GM12891 (cell line): ENCODE data around the gene GPR180.

Source experiments
- DNase-seq: peaks from one replicate; pipeline ENCODE4 v3.0.0; 2011; ENCODE audit warnings: low spot score; ENCODE audit not compliant: insufficient read length
- FAIRE-seq: peaks from 2 replicates; lab custom pipeline; 2011; peaks lifted over from hg19 to GRCh38; lab: Jason Lieb, UNC
- PAX5 ChIP-seq: IDR thresholded peaks from 2 replicates; pipeline ENCODE4 v1.6.1; 2011; ENCODE audit warnings: low read length, moderate library complexity, mild to moderate bottlenecking; ENCODE audit not compliant: insufficient read depth, severe bottlenecking
- POLR2A ChIP-seq: IDR thresholded peaks from 2 replicates; pipeline ENCODE4 v1.6.1; 2011; ENCODE audit warnings: low read depth, low read length, control low read depth
- POLR2AphosphoS5 ChIP-seq: IDR thresholded peaks from 2 replicates; pipeline ENCODE4 v1.6.1; 2011; ENCODE audit warnings: low read depth, low read length, control low read depth
- POU2F2 ChIP-seq: IDR thresholded peaks from 2 replicates; pipeline ENCODE4 v1.6.1; 2011; ENCODE audit warnings: low read depth, mild to moderate bottlenecking, control low read depth, low read length, moderate library complexity
- SPI1 ChIP-seq: IDR thresholded peaks from 2 replicates; pipeline ENCODE4 v1.6.1; 2011; ENCODE audit warnings: low read depth, low read length, control low read depth
- TAF1 ChIP-seq: IDR thresholded peaks from 2 replicates; pipeline ENCODE4 v1.6.1; 2011; ENCODE audit warnings: low read depth, low read length, control low read depth

GPR180 gene

GRCh38 chr13:94662274-94662945 lies 60.8 kb downstream of the GPR180 start:
- DNase-seq (no peak), FAIRE-seq (no peak)
- TF ChIP-seq PAX5 = no peak
- no peak for TF ChIP-seq TAF1
- no peak for TF ChIP-seq POU2F2
- no peak for TF ChIP-seq POLR2A
- TF ChIP-seq SPI1 = no peak
- TF ChIP-seq POLR2AphosphoS5 = no peak

- TF ChIP-seq POLR2A = no peak
- TF ChIP-seq PAX5 = no peak
- no peak for TF ChIP-seq POU2F2
- no peak for TF ChIP-seq POLR2AphosphoS5
- TF ChIP-seq SPI1 = no peak
- no peak for TF ChIP-seq TAF1
- no peak for DNase-seq
- no peak for FAIRE-seq
Measured at GRCh38 chr13:94664889-94665288, 63.2 kb downstream of the GPR180 start.

- DNase-seq (no peak), FAIRE-seq (no peak)
- TF ChIP-seq TAF1 = no peak
- TF ChIP-seq POU2F2 = no peak
- TF ChIP-seq POLR2A = no peak
- TF ChIP-seq PAX5 = no peak
- TF ChIP-seq SPI1 = no peak
Measured at GRCh38 chr13:94666065-94666464, 64.4 kb downstream of the GPR180 start.

- TF ChIP-seq SPI1 (no peak), POLR2AphosphoS5 (no peak)
- no peak for DNase-seq
- peak; percentile 72 for FAIRE-seq
Measured at GRCh38 chr13:94667190-94667589, 65.5 kb downstream of the GPR180 start.

- TF ChIP-seq SPI1 (no peak), TAF1 (no peak), PAX5 (no peak), POLR2A (no peak), POU2F2 (no peak), POLR2AphosphoS5 (no peak)
- FAIRE-seq = no peak
- no peak for DNase-seq
Measured at GRCh38 chr13:94672400-94672799, 70.7 kb downstream of the GPR180 start.

- DNase-seq = no peak
- no peak for FAIRE-seq
- TF ChIP-seq POLR2A (no peak), POU2F2 (no peak), TAF1 (no peak), PAX5 (no peak), SPI1 (no peak)
Measured at GRCh38 chr13:94673851-94674250, 72.2 kb downstream of the GPR180 start.

GRCh38 chr13:94674609-94675348 lies 73.1 kb downstream of the GPR180 start:
- TF ChIP-seq POLR2A (no peak), POU2F2 (no peak)
- peak; percentile 61 for FAIRE-seq
- peak; percentile 37 for DNase-seq

GRCh38 chr13:94677799-94678198 lies 76.1 kb downstream of the GPR180 start:
- DNase-seq (no peak), FAIRE-seq (no peak)
- no peak for TF ChIP-seq PAX5
- TF ChIP-seq POLR2AphosphoS5 = no peak
- no peak for TF ChIP-seq POU2F2
- TF ChIP-seq TAF1 = no peak
- no peak for TF ChIP-seq SPI1
- TF ChIP-seq POLR2A = no peak

- no peak for FAIRE-seq
- TF ChIP-seq POLR2A = no peak
- TF ChIP-seq TAF1 = no peak
Measured at GRCh38 chr13:94678845-94679244, 77.2 kb downstream of the GPR180 start.

GRCh38 chr13:94679614-94680013 lies 78.0 kb downstream of the GPR180 start:
- no peak for DNase-seq
- TF ChIP-seq TAF1 (no peak), POLR2AphosphoS5 (no peak), SPI1 (no peak)
- no peak for FAIRE-seq

More at GRCh38 chr13:94678845-94679244, 77.2 kb downstream of the GPR180 start:
- no peak for DNase-seq

GRCh38 chr13:94682229-94682628 lies 80.6 kb downstream of the GPR180 start:
- no peak for TF ChIP-seq POLR2AphosphoS5
- TF ChIP-seq POU2F2 = no peak
- no peak for TF ChIP-seq PAX5
- TF ChIP-seq TAF1 = no peak
- no peak for TF ChIP-seq POLR2A
- no peak for FAIRE-seq

More at GRCh38 chr13:94682229-94682628, 80.6 kb downstream of the GPR180 start:
- no peak for DNase-seq
